Measurements from ENCODE around the gene CHST7. TPM values are rescaled to one million over a fixed set of nuclear protein-coding genes. Genes with fewer than 3 reads are reported as not detected.

The CHST7 gene
- total and polyA plus RNA-seq, 2 experiments from 2014 or later = 7.6 to 27.2 TPM

GRCh38 chrX:46531442-46531841 is 42.1 kb upstream of the CHST7 start:
- Mint-ChIP-seq H3K27me3 (ENCODE audit: insufficient read depth, low read depth, poor library complexity) (peaks cover 2% of the 10 kb centered on the region), H3K4me3 (no peak overlapping the region), H3K36me3 (ENCODE audit: low read depth) (peaks cover 8% of the 10 kb centered on the region; the same call in 2 of the 3 replicates), H3K4me1 (no peaks in the 10 kb centered on the region; the same call in 2 of the 3 replicates), H3K9me3 (no peaks in the 10 kb centered on the region), H3K27ac (no peak overlapping the region)
- H3K4me1 ChIP-seq (ENCODE audit: insufficient read depth) = no peaks in the 10 kb centered on the region
- H3K27ac ChIP-seq (ENCODE audit: low read depth) = no peak overlapping the region
- no peak overlapping the region for H3K4me2 ChIP-seq
- H3K36me3 ChIP-seq (ENCODE audit: insufficient read depth) = no peaks in the 10 kb centered on the region
- no peaks in the 10 kb centered on the region for H3K9me2 ChIP-seq (ENCODE audit: insufficient read depth)
- H2AFZ ChIP-seq = no peak overlapping the region
- no peaks in the 10 kb centered on the region for H3K79me2 ChIP-seq (replicated peaks; ENCODE audit: insufficient read depth)
- no peaks in the 10 kb centered on the region for H3F3A ChIP-seq (replicated peaks; ENCODE audit: low read depth)
- H4K20me1 ChIP-seq (replicated peaks; ENCODE audit: insufficient read depth) = no peaks in the 10 kb centered on the region
- no peak overlapping the region for H3K4me3 ChIP-seq
- H3K27me3 ChIP-seq (ENCODE audit: insufficient read depth) = no peaks in the 10 kb centered on the region
- TF ChIP-seq CREB1 (CRISPR knock-in tag; IDR thresholded peaks at IDR 0.05; ENCODE audit: low read depth) (no peak), CTCF (conservative IDR thresholded peaks at IDR 0.05; ENCODE audit: low read depth in 2 of 2) (no peak), EZH2 (IDR thresholded peaks at IDR 0.05; ENCODE audit: low read depth, unreplicated experiment) (no peak), ZNF331 (CRISPR knock-in tag; IDR thresholded peaks at IDR 0.05; ENCODE audit: low read depth) (no peak), POLR2AphosphoS5 (IDR thresholded peaks at IDR 0.05; ENCODE audit: low read depth) (no peak), STAT1 (IDR thresholded peaks at IDR 0.05; ENCODE audit: unreplicated experiment) (no peak), REST (IDR thresholded peaks at IDR 0.05; ENCODE audit: unreplicated experiment) (no peak), NANOG (IDR thresholded peaks at IDR 0.05; ENCODE audit: borderline replicate concordance) (no peak), EZH2phosphoT487 (IDR thresholded peaks at IDR 0.05; ENCODE audit: unreplicated experiment) (no peak), ETS1 (IDR thresholded peaks at IDR 0.05) (no peak), ZNF114 (CRISPR knock-in tag; IDR thresholded peaks at IDR 0.05) (no peak), JUNB (IDR thresholded peaks at IDR 0.05; ENCODE audit: unreplicated experiment) (no peak)
- TF ChIP-seq, protein P1, sequence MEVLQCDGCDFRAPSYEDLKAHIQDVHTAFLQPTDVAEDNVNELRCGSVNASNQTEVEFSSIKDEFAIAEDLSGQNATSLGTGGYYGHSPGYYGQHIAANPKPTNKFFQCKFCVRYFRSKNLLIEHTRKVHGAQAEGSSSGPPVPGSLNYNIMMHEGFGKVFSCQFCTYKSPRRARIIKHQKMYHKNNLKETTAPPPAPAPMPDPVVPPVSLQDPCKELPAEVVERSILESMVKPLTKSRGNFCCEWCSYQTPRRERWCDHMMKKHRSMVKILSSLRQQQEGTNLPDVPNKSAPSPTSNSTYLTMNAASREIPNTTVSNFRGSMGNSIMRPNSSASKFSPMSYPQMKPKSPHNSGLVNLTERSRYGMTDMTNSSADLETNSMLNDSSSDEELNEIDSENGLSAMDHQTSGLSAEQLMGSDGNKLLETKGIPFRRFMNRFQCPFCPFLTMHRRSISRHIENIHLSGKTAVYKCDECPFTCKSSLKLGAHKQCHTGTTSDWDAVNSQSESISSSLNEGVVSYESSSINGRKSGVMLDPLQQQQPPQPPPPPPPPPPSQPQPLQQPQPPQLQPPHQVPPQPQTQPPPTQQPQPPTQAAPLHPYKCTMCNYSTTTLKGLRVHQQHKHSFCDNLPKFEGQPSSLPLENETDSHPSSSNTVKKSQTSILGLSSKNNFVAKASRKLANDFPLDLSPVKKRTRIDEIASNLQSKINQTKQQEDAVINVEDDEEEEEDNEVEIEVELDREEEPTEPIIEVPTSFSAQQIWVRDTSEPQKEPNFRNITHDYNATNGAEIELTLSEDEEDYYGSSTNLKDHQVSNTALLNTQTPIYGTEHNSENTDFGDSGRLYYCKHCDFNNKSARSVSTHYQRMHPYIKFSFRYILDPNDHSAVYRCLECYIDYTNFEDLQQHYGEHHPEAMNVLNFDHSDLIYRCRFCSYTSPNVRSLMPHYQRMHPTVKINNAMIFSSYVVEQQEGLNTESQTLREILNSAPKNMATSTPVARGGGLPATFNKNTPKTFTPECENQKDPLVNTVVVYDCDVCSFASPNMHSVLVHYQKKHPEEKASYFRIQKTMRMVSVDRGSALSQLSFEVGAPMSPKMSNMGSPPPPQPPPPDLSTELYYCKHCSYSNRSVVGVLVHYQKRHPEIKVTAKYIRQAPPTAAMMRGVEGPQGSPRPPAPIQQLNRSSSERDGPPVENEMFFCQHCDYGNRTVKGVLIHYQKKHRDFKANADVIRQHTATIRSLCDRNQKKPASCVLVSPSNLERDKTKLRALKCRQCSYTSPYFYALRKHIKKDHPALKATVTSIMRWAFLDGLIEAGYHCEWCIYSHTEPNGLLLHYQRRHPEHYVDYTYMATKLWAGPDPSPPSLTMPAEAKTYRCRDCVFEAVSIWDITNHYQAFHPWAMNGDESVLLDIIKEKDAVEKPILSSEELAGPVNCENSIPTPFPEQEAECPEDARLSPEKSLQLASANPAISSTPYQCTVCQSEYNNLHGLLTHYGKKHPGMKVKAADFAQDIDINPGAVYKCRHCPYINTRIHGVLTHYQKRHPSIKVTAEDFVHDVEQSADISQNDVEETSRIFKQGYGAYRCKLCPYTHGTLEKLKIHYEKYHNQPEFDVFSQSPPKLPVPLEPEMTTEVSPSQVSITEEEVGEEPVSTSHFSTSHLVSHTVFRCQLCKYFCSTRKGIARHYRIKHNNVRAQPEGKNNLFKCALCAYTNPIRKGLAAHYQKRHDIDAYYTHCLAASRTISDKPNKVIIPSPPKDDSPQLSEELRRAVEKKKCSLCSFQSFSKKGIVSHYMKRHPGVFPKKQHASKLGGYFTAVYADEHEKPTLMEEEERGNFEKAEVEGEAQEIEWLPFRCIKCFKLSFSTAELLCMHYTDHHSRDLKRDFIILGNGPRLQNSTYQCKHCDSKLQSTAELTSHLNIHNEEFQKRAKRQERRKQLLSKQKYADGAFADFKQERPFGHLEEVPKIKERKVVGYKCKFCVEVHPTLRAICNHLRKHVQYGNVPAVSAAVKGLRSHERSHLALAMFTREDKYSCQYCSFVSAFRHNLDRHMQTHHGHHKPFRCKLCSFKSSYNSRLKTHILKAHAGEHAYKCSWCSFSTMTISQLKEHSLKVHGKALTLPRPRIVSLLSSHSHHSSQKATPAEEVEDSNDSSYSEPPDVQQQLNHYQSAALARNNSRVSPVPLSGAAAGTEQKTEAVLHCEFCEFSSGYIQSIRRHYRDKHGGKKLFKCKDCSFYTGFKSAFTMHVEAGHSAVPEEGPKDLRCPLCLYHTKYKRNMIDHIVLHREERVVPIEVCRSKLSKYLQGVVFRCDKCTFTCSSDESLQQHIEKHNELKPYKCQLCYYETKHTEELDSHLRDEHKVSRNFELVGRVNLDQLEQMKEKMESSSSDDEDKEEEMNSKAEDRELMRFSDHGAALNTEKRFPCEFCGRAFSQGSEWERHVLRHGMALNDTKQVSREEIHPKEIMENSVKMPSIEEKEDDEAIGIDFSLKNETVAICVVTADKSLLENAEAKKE (CRISPR knock-in tag; IDR thresholded peaks at IDR 0.05) = no peak
- ATAC-seq = no peak
- DNase-seq (ENCODE audit: low spot score) = no peak
